Measurements from ENCODE around the gene EFCAB5. TPM values are rescaled to one million over a fixed set of nuclear protein-coding genes. Genes with fewer than 3 reads are reported as not detected.

The EFCAB5 gene
- total and polyA plus RNA-seq, 8 donors, result 0.09 to 0.54 (median 0.38) TPM; not detected in 1

- intact Hi-C loops (cut with DNase I), result no loop called here
- Histone ChIP-seq H3K4me1 (no peaks in the 10 kb centered on the region), H3K4me3 (no peak overlapping the region), H3K27me3 (no peaks in the 10 kb centered on the region), H3K9me3 (no peaks in the 10 kb centered on the region), H3K36me3 (no peaks in the 10 kb centered on the region), H3K27ac (no peak overlapping the region)
- DNase-seq (no peak), ATAC-seq (no peak), FAIRE-seq (no peak)
- WGBS, 2 donors, result 90 to 92% methylated on average over 3 of the region's 3 CpGs
- no peak for TF ChIP-seq CTCF (IDR thresholded peaks at IDR 0.05)
These were observed 31.6 kb downstream of the EFCAB5 start for GRCh38 chr17:29973005-29973404.

- Histone ChIP-seq H3K4me1 (no peaks in the 10 kb centered on the region), H3K36me3 (no peaks in the 10 kb centered on the region), H3K4me3 (no peak overlapping the region), H3K27ac (no peak overlapping the region), H3K27me3 (no peaks in the 10 kb centered on the region), H3K9me3 (no peaks in the 10 kb centered on the region)
- TF ChIP-seq CTCF (IDR thresholded peaks at IDR 0.05), result no peak
- intact Hi-C loops (cut with DNase I), result no loop called here
- ATAC-seq (no peak), DNase-seq (no peak), FAIRE-seq (no peak)
- WGBS, 2 donors, result 64 to 69% methylated on average over 1 of the region's 1 CpG
These were observed 36.4 kb downstream of the EFCAB5 start for GRCh38 chr17:29977836-29978235.

- H3K27me3 ChIP-seq, result no peaks in the 10 kb centered on the region
- DNase-seq, result no peak
- no peaks in the 10 kb centered on the region for H3K4me1 ChIP-seq
- intact Hi-C loops (cut with DNase I), result no loop called here
- H3K36me3 ChIP-seq, result no peaks in the 10 kb centered on the region
- 81 to 90% methylated on average over 1 of the region's 1 CpG for WGBS, 2 donors
- H3K27ac ChIP-seq, result no peak overlapping the region
- FAIRE-seq, result no peak
- H3K9me3 ChIP-seq, result no peaks in the 10 kb centered on the region
- no peak for TF ChIP-seq CTCF (IDR thresholded peaks at IDR 0.05)
- no peak overlapping the region for H3K4me3 ChIP-seq
- no peak for ATAC-seq
These were observed 38.8 kb downstream of the EFCAB5 start for GRCh38 chr17:29980261-29980660.

GRCh38 chr17:29982991-29983653, 41.7 kb downstream of the EFCAB5 start:
- WGBS, 2 donors, result 80 to 89% methylated on average over 1 of the region's 1 CpG

More at GRCh38 chr17:29982991-29983653, 41.7 kb downstream of the EFCAB5 start:
- DNase-seq (no peak), FAIRE-seq (no peak), ATAC-seq (no peak)
- Histone ChIP-seq H3K4me1 (no peaks in the 10 kb centered on the region), H3K27ac (no peak overlapping the region), H3K4me3 (no peak overlapping the region), H3K36me3 (no peaks in the 10 kb centered on the region), H3K27me3 (no peaks in the 10 kb centered on the region), H3K9me3 (no peaks in the 10 kb centered on the region)
- intact Hi-C loops (cut with DNase I), result no loop called here
- TF ChIP-seq CTCF (IDR thresholded peaks at IDR 0.05), result no peak

All from pancreas (tissue), 10 donors.